HG03520 (cell line): Measurements from ENCODE around the gene DHRS12.
A peak's percentile ranks its signal among the peaks of the same experiment; 100 is the strongest.

ENCODE experiments used
- ATAC-seq: cut with Tn5 transposase; IDR thresholded peaks from one replicate; pipeline ENCODE4 v1.9.1; 2021; ENCODE audit warnings: mild to moderate bottlenecking, moderate library complexity; ENCODE audit not compliant: unreplicated experiment

The DHRS12 gene

GRCh38 chr13:51803422-51804294 lies at the start of gene DHRS12:
TSS of gene DHRS12 (minus strand) at chr13:51804163. CDS start at chr13:51799659, 4,504 bp downstream.
- peak; percentile 85 for ATAC-seq

DNA sequence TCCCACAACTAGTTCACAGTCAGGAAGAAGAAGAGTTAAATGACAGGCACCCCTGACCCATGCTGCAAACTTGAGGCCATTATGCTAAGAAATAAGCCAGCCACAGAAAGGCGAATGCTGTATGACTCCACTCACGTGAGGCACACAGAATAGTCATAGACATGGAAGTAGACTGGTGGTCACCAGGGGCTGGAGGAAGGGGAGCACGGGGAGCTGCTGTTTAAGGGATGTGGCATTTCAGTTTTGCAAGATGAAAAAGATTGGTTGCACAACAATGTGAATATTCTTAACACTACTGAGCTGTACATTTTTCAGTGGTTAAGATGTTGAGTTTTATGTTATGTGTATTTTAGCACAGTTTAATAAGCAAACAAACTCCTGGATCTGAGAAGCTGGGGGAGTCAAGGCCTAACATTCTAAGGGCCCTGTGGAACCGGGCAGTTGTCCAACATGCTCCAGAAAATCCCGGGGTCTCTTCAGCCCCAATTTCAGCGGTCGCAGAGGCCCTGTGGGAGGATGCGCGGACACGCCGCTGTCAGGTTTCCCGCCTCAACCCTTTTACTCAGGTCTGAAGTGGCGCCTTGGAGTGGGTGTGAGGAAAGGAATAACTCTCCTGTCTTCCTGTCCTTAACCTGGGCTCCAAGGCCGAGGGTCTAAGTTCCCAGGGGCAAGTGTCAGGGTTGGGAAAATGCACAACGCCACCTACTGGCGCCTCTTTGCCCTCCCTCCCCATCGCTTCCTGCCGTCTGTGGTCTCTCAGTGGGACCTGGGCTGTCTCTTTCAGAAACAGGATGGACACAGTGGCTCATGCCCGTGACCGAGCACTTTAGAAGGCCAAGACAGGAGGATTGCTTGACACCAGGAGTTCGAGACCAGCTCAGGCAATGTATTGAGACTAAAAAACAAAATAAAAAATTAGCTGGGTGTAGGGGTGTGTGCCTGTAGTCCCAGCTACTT lies 45.5 kb upstream of the DHRS12 start:
- no peak for ATAC-seq

GRCh38 chr13:51848674-51849073 lies 44.7 kb upstream of the DHRS12 start:
- ATAC-seq = no peak

- ATAC-seq = no peak
These were observed 42.8 kb upstream of the DHRS12 start for GRCh38 chr13:51846756-51847155.

DNA sequence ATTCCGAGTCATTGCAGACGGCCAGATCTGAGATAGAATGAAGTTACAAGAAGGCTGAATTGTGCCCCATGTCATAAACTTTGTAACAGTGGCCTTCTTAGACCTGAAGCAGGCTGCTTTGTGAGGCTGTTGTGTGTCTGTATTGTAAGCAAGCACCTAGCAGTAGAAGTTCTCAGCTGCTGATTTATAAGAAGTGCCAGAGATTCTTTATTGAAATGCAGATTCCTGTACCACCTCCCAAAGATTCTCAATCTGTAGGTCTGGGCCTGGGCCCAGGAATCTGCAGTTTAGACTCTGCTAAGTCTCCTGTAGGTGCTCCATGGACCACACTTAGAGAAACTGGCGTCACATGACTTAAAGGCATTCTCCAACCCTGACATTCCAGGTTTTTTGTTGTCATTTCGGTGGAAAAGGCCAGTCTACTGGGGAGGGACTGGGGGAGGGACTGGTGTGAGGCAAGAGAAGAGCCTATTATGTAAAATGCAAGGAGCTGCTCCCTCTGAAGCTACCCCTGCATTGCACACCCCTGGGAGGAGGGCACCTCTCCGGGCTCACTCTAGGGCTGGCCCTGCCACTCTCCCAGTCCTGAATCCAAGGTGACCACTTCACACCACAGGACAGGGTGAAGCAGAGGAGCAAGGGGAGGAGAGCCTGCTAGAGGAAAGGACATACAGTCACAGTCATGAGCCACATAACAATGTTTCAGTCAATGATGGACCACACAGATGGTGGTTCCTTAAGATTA lies 41.8 kb upstream of the DHRS12 start:
- no peak for ATAC-seq

GRCh38 chr13:51844862-51845573 lies 41.1 kb upstream of the DHRS12 start, which contains the start of gene TMEM272:
TSS of gene TMEM272 (minus strand) at chr13:51845177. CDS start at chr13:51838530, 6,647 bp downstream.
- ATAC-seq = no peak

- no peak for ATAC-seq
These were observed 39.6 kb upstream of the DHRS12 start for GRCh38 chr13:51843529-51843928.

DNA sequence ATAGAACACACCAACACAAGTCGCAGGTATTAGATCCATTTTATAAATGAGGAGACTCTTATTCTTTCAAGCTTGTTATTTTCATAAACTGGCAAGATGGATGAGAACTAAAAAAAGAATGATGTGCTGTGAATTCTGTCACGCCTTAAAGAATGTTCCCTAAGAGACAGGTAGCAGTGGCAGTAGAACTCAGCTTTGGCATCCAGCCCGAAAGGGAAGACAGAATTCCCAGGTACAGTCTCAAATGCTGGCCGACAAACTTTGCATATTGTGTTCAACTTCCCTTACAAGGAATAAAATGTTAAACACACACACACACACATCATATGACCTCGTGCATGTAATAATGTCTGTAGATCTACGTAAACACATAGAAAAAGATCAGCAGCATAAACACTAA lies 37.8 kb upstream of the DHRS12 start:
- ATAC-seq = no peak

DNA sequence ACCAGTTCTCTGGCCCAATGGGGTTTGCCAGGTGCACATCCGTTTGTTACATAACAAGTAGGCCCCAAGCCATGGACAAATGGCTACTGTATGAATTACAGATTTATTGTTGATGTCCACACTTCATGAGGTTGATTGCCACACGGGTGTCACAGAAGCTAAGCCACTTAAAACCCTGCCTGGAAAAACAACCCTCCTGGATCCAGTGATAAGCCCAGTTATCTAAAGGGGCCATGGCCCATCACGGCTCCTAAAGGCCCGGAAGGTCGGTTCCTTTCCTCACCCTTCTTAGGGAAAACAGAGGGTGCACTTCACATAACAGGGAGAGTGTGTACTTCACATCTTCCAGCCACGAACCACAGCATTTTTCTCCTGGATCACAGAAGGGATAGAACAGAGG lies 37.0 kb upstream of the DHRS12 start:
- no peak for ATAC-seq

GRCh38 chr13:51839711-51840540 lies 36.0 kb upstream of the DHRS12 start:
- no peak for ATAC-seq

- no peak for ATAC-seq
These were observed 34.4 kb upstream of the DHRS12 start for GRCh38 chr13:51838240-51838846.

GRCh38 chr13:51837016-51837415 lies 33.1 kb upstream of the DHRS12 start:
- no peak for ATAC-seq

GRCh38 chr13:51834581-51835171 lies 30.7 kb upstream of the DHRS12 start:
- no peak for ATAC-seq

DNA sequence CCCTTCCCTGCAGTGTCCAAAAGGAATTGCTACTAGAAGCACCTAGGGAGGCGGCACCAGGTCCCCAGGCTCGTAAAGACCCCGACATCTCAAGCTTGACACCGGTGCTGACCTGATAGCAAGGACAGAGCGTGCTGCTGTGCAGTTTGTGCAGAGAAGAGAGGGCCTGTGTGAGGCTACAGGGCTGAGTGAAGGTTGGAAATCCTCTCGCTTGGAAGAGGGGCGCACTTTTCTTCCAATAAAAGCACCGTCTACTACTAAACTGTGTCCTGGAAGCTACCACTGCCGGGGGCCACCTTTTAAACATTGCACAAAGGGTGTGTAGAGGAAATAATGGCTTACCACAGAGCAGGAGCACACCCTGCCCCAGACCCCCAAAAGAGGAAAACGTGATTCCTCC lies 30.0 kb upstream of the DHRS12 start:
- ATAC-seq = no peak

DNA sequence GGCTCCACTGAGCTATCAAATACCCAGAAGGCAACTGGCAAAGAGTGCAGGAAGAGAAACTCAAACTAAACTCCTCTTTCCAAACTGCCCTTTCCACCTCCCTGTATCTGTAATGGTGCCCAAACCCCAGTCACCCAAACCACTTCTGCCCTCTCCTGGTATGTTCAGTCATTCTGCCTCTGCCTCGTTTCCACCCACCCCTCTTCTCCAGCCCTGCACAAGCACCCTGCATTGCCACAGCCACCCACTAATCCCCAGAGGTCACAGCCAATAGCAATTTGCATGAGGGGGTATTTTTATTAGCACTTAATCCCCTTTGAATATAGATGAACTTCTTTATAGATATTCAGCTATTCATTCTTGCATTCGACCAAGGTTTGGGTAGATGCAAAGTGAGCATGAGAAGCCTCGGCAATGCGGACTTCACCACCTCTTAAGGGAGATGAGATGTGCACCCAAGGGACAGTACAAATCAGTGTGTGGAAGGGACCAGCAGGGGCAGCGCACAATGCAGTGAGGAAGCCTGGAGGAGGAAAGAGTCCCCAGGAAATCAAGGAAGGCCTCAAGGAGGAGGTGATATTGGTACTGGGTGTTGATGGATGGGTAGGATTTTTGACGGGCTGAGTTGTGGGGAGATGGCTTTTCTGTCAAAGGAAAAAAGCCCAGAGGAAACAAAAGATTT lies 28.6 kb upstream of the DHRS12 start:
- ATAC-seq = peak; percentile 72

DNA sequence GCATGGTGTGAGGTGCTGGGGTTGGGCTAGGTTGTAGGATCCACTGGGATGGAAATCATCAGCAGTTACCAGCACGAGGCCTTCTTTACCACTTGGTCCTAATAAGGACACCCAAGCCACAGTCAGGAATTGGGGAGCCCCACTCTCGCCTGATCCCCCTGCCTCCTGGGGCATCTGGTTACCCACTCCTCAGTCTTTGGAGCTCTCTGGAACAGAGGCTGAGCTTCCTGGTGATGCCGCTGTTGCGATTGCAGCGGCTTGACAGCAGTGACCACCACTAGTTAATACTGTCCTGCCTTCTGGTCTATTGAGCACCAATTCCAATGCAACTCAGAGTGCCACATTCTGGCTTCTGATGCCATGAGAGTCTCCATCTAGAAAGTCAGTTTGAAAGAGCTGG lies 27.6 kb upstream of the DHRS12 start:
- ATAC-seq = no peak

DNA sequence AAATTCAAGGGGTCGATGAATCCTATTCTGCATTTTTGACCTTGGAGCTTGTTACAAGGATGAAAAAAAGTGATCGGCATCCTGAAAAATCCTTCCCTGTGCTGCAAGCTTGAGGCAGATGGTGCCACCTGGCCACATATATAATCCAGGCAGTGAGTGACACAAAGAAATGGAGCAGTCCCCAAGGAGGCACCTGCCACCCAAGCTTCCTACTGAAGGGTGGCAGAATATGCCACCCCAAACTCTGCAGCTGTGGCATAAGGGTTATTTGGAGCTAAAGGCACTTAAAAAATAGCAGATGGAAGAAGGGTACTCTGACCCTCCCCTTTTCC lies 25.6 kb upstream of the DHRS12 start:
- ATAC-seq = no peak
